Neural progenitor cell (in vitro differentiated cells): ENCODE results near the gene PTPN22. TPM values are rescaled to one million over a fixed set of nuclear protein-coding genes. Genes with fewer than 3 reads are reported as not detected.

ENCODE experiments used
- DNase-seq: peaks from one replicate; pipeline ENCODE4 v3.0.0-alpha.2; 2016; ENCODE audit warnings: low spot score
- H2AFZ ChIP-seq: fragments of 200-600 bp; sonication (generic); replicated peaks from 2 replicates; pipeline ENCODE4 v1.6.1; 2016; ENCODE audit warnings: antibody characterized with exemption
- H3F3A ChIP-seq: fragments of 200-600 bp; sonication (generic); 2 replicates; pipeline ENCODE4 v1.6.1; 2016; ENCODE audit warnings: antibody characterized with exemption, low read depth
- H3K27ac ChIP-seq: fragments of 200-600 bp; sonication (generic); 2 replicates; pipeline ENCODE4 v1.5.1; 2016; ENCODE audit warnings: mild to moderate bottlenecking
- H3K27me3 ChIP-seq: fragments of 200-600 bp; sonication (generic); 2 replicates; pipeline ENCODE4 v1.6.1; 2016; ENCODE audit warnings: mild to moderate bottlenecking, moderate library complexity
- H3K36me3 ChIP-seq: fragments of 200-600 bp; sonication (generic); 2 replicates; pipeline ENCODE4 v1.5.1; 2016
- H3K4me1 ChIP-seq: fragments of 200-600 bp; sonication (generic); 2 replicates; pipeline ENCODE4 v1.6.1; 2016; ENCODE audit warnings: mixed run types
- H3K4me2 ChIP-seq: fragments of 200-600 bp; sonication (generic); 2 replicates; pipeline ENCODE4 v1.6.1; 2016
- H3K4me3 ChIP-seq: fragments of 200-600 bp; sonication (generic); 2 replicates; pipeline ENCODE4 v1.5.1; 2016
- H3K79me2 ChIP-seq: fragments of 200-600 bp; sonication (generic); 2 replicates; pipeline ENCODE4 v1.6.1; 2016; ENCODE audit warnings: low read depth
- H3K9ac ChIP-seq: fragments of 200-600 bp; sonication (generic); 2 replicates; pipeline ENCODE4 v1.6.1; 2016
- H3K9me3 ChIP-seq: fragments of 200-600 bp; sonication (generic); 2 replicates; pipeline ENCODE4 v1.5.1; 2016; ENCODE audit warnings: low read depth
- H4K20me1 ChIP-seq: fragments of 200-600 bp; sonication (generic); 2 replicates; pipeline ENCODE4 v1.6.1; 2016; ENCODE audit warnings: low read depth
- H3K27ac Mint-ChIP-seq: 3 replicates; pipeline ENCODE4 v1.8.0; 2021; ENCODE audit warnings: mixed read lengths
- H3K27me3 Mint-ChIP-seq: 2 replicates; pipeline ENCODE4 v1.8.0; 2022; ENCODE audit warnings: low read depth, mild to moderate bottlenecking, inconsistent platforms, moderate library complexity, mixed read lengths; ENCODE audit not compliant: insufficient read depth
- H3K36me3 Mint-ChIP-seq: 3 replicates; pipeline ENCODE4 v1.8.0; 2021; ENCODE audit warnings: mixed read lengths
- H3K4me1 Mint-ChIP-seq: 3 replicates; pipeline ENCODE4 v1.8.0; 2021; ENCODE audit warnings: mixed read lengths
- H3K4me3 Mint-ChIP-seq: 3 replicates; pipeline ENCODE4 v1.8.0; 2021; ENCODE audit warnings: mild to moderate bottlenecking, moderate library complexity, mixed read lengths
- H3K9me3 Mint-ChIP-seq: 3 replicates; pipeline ENCODE4 v1.8.0; 2020; ENCODE audit warnings: mixed read lengths
- CTCF ChIP-seq: fragments of 200-600 bp; sonication (generic); IDR thresholded peaks from 2 replicates; pipeline ENCODE4 v1.5.1; 2017; ENCODE audit warnings: antibody characterized with exemption, mild to moderate bottlenecking
- EZH2 ChIP-seq: fragments of 200-600 bp; sonication (generic); IDR thresholded peaks from 2 replicates; pipeline ENCODE4 v1.6.1; 2017; ENCODE audit warnings: antibody characterized with exemption, mild to moderate bottlenecking, moderate library complexity
- EZH2phosphoT487 ChIP-seq: fragments of 200-600 bp; sonication (generic); IDR thresholded peaks from 2 replicates; pipeline ENCODE4 v1.6.1; 2017; ENCODE audit warnings: antibody characterized with exemption
- total RNA-seq: library from RNA; depleted of rRNA; stranded (reverse); fragments of >200 nt; gene quantifications from 2 replicates; pipeline ENCODE4 v1.2.3, GENCODE V29; 2015; ENCODE audit warnings: low replicate concordance

PTPN22 gene
- total RNA-seq, 1 donor from 2014 or later = not detected

- Histone ChIP-seq H3K4me2 (no peak overlapping the region), H3F3A (no peaks in the 10 kb centered on the region), H3K27me3 (no peaks in the 10 kb centered on the region), H3K27ac (no peak overlapping the region), H3K36me3 (no peaks in the 10 kb centered on the region), H3K4me3 (no peak overlapping the region), H3K79me2 (no peaks in the 10 kb centered on the region), H3K9me3 (no peaks in the 10 kb centered on the region), H3K9ac (no peak overlapping the region), H3K4me1 (no peaks in the 10 kb centered on the region), H2AFZ (no peak overlapping the region), H4K20me1 (no peaks in the 10 kb centered on the region)
- Mint-ChIP-seq H3K27me3 (peaks cover 2% of the 10 kb centered on the region), H3K9me3 (no peaks in the 10 kb centered on the region), H3K4me3 (no peak overlapping the region), H3K4me1 (no peaks in the 10 kb centered on the region), H3K27ac (no peak overlapping the region), H3K36me3 (no peaks in the 10 kb centered on the region)
- TF ChIP-seq EZH2phosphoT487 (no peak), EZH2 (no peak)
- DNase-seq = no peak
Measured at GRCh38 chr1:113868387-113869083, 3.0 kb downstream of the PTPN22 start.

GRCh38 chr1:113861641-113862040, 9.9 kb downstream of the PTPN22 start:
- H3K27me3 ChIP-seq = no peaks in the 10 kb centered on the region
- Mint-ChIP-seq H3K27ac (no peak overlapping the region), H3K36me3 (no peaks in the 10 kb centered on the region), H3K4me3 (no peak overlapping the region), H3K27me3 (peaks cover 2% of the 10 kb centered on the region), H3K4me1 (no peaks in the 10 kb centered on the region), H3K9me3 (no peaks in the 10 kb centered on the region)
- no peak overlapping the region for H3K4me3 ChIP-seq
- H3K4me1 ChIP-seq = no peaks in the 10 kb centered on the region
- no peaks in the 10 kb centered on the region for H4K20me1 ChIP-seq
- no peak overlapping the region for H2AFZ ChIP-seq
- no peaks in the 10 kb centered on the region for H3K9me3 ChIP-seq
- H3K27ac ChIP-seq = no peak overlapping the region
- no peaks in the 10 kb centered on the region for H3K36me3 ChIP-seq
- no peak overlapping the region for H3K9ac ChIP-seq
- H3K4me2 ChIP-seq = no peak overlapping the region
- DNase-seq = no peak
- H3K79me2 ChIP-seq = no peaks in the 10 kb centered on the region
- TF ChIP-seq EZH2phosphoT487 (no peak), CTCF (no peak), EZH2 (no peak)
- H3F3A ChIP-seq = no peaks in the 10 kb centered on the region

GRCh38 chr1:113860891-113861290, 10.6 kb downstream of the PTPN22 start:
- no peak for DNase-seq
- Histone ChIP-seq H3K36me3 (no peaks in the 10 kb centered on the region), H3K27ac (no peak overlapping the region), H3K4me3 (no peak overlapping the region), H2AFZ (no peak overlapping the region), H3K9me3 (no peaks in the 10 kb centered on the region), H3K79me2 (no peaks in the 10 kb centered on the region), H4K20me1 (no peaks in the 10 kb centered on the region), H3K4me2 (no peak overlapping the region), H3K27me3 (no peaks in the 10 kb centered on the region), H3K9ac (no peak overlapping the region), H3F3A (no peaks in the 10 kb centered on the region), H3K4me1 (no peaks in the 10 kb centered on the region)
- Mint-ChIP-seq H3K9me3 (no peaks in the 10 kb centered on the region), H3K4me1 (no peaks in the 10 kb centered on the region), H3K4me3 (no peak overlapping the region), H3K27ac (no peak overlapping the region), H3K36me3 (no peaks in the 10 kb centered on the region), H3K27me3 (peaks cover 2% of the 10 kb centered on the region)
- no peak for TF ChIP-seq EZH2phosphoT487
- no peak for TF ChIP-seq EZH2
- no peak for TF ChIP-seq CTCF

- Histone ChIP-seq H2AFZ (peak overlapping the region; percentile 49), H3K4me1 (no peaks in the 10 kb centered on the region), H3K27ac (no peak overlapping the region), H3K9ac (no peak overlapping the region), H3K4me3 (no peak overlapping the region), H3K4me2 (no peak overlapping the region), H3K9me3 (no peaks in the 10 kb centered on the region), H3K36me3 (no peaks in the 10 kb centered on the region), H4K20me1 (no peaks in the 10 kb centered on the region), H3K27me3 (no peaks in the 10 kb centered on the region), H3K79me2 (no peaks in the 10 kb centered on the region), H3F3A (no peaks in the 10 kb centered on the region)
- Mint-ChIP-seq H3K36me3 (no peaks in the 10 kb centered on the region), H3K9me3 (peaks cover 2% of the 10 kb centered on the region), H3K4me1 (no peaks in the 10 kb centered on the region), H3K27ac (no peak overlapping the region), H3K4me3 (no peak overlapping the region), H3K27me3 (peaks cover 2% of the 10 kb centered on the region)
- DNase-seq = no peak
- TF ChIP-seq EZH2 = no peak
- TF ChIP-seq EZH2phosphoT487 = no peak
- no peak for TF ChIP-seq CTCF
Measured at GRCh38 chr1:113859478-113860175, 11.9 kb downstream of the PTPN22 start.
